Central memory CD4-positive, alpha-beta T cell (primary cell): ENCODE measurements around the gene IZUMO1.
"Not testable (repeated sequence)": the region's sequence is repeated elsewhere in the genome, so short reads cannot be mapped to it uniquely, and the experiment has no call there.

Source experiments
- DNase-seq: peaks from one replicate; pipeline ENCODE4 v3.0.0; 2022
- total RNA-seq, 3 experiments: gene quantifications; one replicate each; lab custom pipeline; 2026; lab: John Stamatoyannopoulos, UW

IZUMO1 gene
- 0 to 0.04 (median 0) reads per million in 3 experiments for total RNA-seq

DNA sequence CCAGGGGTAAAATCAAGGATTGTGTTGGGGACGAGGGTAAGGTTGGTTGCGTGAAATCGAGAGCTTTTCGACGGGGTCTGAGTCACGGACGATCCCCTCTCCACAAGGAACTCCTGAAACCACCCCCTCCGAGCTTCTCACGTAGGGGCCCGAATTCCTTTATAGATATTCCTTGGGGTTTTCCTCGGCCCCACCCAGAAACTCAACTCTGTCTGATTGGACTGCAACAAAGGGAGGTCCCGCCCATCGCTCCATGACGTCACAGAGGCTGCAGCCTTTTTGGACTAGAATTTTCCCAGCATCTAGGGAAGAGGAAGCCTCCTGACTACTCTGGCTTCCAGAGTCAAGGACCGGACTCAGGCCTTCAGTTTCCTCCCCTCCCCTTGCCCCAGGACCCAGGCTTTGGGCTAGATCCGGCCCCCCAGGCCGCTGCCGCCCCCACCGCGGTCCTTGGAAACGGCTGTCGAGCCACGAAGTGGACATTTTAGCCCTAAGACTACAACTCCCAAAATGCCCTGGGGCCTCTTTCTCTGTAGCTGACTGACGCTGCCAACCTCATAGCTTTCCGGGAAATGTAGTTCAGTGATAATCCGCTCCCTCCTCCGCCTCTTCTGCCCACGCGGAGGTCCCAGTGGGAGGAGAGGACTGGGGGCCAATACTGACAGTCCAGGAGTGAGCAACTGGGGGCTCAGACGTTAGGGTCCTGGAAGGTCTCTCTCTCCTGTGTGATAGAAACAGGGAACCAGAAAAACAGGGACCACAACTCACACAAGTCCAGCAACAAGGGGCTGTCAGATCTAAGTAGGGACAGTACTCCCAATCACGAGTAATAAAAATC is at the start of gene IZUMO1:
IZUMO1 (minus strand) TSS at position 172 of the 838 bp plus-strand sequence. CDS start 1,050 bp downstream, outside the sequence.
- peak; percentile 42 for DNase-seq

- no peak for DNase-seq
Measured at GRCh38 chr19:48795685-48796070, 49.0 kb upstream of the IZUMO1 start.

GRCh38 chr19:48795055-48795684 is 48.5 kb upstream of the IZUMO1 start:
- DNase-seq: peak; percentile 84

DNA sequence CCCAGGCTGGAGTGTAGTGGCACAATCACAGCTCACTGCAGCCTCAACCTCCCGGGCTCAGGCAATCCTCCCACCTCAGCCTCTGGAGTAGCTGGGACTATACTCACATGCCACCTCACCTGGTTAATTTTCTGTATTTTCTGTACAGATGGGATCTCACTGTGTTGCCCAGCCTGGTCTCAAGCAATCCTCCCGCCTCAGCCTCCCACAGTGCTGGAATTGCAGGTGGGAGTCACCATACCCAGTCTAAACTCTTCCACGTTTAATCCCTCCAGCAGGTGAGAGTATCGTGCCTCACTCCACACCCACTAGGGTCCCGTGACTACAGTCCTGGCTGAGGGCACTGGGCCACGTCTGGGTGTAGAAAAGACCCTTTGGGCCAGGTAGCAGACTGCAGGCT is 47.6 kb upstream of the IZUMO1 start:
- DNase-seq: no peak

DNA sequence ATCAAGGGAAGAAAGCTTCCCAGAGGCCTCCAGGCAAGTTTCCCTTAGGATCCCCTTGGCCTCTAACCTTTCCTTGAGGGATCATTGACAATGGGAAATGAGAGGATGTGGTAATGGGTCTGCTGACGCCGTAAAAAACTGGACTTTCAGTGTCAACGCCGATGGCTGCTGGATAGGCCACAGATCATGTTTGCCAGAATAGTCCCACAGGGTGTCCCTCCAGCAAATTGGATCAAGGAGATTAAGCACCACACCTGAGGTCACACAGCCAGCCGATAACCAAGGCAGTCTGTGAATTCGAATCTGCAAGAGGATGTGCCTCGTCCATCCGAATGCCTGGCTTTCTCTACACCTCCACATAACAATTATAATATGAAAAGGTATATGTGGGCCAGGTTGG is 46.6 kb upstream of the IZUMO1 start:
- DNase-seq: no peak

- DNase-seq: not testable (repeated sequence)
Measured at GRCh38 chr19:48787331-48787730, 40.6 kb upstream of the IZUMO1 start.

- not testable (repeated sequence) for DNase-seq
Measured at GRCh38 chr19:48786422-48786821, 39.7 kb upstream of the IZUMO1 start.

DNA sequence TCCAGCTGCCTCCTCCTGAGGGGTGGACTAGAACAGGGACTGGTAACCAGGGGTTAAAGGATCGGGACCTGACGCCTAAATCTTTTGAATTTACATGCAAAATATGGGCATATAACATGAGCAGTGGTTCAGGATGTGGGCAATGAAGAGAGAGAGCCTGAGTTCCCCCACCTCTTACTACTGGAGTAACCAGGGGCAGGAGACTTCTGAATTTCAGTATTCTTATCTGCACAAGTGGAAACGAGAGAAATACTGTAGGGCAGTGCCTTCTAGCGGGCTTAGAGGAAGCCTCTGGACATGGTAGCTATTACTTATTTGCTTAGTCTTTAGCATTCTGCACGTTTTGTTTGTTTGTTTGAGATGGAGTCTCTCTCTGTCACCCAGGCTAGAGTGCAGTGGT is 37.8 kb upstream of the IZUMO1 start:
- DNase-seq: no peak

GRCh38 chr19:48780631-48781391 is 34.1 kb upstream of the IZUMO1 start:
- no peak for DNase-seq

DNA sequence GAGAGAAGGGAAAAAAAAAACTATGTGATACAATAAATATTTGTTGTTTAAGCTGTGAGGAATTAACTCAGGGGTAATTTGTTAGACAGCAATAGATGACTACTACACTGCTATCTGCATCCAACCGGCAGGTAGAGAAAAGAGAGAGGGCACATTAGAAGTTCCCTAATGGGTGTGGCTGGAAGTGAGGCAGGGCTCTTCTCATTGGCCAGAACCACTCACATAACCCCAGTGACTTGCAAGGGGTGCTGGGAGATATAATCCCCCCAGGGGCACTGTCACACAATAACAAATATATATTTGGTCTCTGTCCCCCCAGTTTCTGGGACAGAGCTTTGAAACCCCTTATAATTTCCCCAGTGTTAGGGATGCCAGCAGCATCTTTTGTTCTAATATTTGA is 32.9 kb upstream of the IZUMO1 start:
- DNase-seq: no peak

- no peak for DNase-seq
Measured at GRCh38 chr19:48777720-48778119, 31.0 kb upstream of the IZUMO1 start.

- no peak for DNase-seq
Measured at GRCh38 chr19:48777139-48777538, 30.4 kb upstream of the IZUMO1 start.

DNA sequence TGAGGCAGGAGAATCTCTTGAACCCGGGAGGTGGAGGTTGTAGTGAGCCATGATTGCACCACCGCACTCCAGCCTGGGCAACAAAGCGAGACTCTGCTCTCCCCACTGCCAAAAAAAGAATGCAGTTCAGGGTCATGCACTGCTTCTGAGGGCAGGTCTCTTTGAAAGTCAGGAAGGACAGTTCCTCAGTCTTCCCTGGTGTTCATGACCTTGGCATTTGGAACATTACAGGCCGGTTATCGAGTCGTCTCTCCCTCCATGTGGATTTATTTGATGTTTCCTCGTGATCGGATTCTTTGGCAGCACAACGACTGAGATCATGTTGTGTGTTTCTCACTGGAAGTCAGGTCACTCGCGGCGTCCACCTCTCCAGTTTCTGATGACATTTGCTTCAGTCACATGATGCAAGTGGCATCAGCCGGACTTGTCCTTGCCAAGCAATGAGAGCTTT is 25.8 kb upstream of the IZUMO1 start:
- no peak for DNase-seq

DNA sequence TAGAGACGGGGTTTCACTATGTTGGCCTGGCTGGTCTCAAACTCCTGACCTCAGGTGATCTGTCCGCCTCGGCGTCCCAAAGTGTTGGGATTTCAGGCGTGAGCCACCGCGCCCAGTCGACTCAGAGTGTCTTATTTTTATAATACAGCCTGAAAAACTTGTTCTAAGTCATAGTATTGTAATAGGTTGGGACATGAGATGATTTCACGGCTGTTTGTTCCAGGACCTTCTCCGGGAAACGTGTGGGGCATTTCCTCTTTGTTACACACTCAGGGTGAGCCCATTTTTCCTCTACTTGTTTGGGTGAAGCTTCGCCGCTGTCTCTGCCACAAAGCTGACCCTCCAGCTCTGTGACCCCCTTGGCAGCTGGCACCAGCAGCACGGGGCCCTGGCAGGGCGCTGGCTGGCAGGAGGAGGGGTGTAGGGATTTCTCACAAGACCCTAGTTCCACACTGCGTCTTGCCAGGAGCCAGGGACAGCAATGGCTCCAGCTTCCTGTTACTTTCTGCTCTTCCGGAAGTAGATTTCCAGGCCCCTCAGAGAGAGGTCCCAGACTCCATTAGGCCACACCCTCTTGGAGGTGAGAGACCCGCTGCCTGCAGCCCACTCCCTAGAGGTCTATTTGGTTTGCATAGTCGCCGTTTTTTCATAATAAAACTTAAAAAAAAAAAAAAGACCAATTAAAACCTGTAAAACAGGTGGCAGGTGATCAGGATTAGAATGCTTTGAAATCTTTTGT is 24.2 kb upstream of the IZUMO1 start:
- no peak for DNase-seq

DNA sequence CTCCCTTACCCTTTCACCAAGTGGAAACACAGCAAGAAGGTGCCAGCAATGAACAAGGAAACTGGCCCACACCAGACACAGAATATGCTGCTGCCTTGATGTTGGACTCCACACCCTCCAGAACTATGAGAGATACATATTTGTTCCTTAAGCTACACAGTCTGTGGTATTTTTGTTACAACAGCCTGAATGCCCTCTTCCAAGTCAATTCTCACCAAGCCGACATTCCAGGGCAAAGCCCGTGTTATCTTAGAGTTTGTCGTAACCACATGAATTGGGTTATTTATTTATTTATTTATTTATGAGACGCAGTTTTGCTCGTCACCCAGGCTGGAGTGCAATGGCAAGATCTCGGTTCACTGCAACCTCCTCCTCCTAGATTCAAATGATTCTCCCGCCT is 23.6 kb upstream of the IZUMO1 start:
- DNase-seq: no peak

DNA sequence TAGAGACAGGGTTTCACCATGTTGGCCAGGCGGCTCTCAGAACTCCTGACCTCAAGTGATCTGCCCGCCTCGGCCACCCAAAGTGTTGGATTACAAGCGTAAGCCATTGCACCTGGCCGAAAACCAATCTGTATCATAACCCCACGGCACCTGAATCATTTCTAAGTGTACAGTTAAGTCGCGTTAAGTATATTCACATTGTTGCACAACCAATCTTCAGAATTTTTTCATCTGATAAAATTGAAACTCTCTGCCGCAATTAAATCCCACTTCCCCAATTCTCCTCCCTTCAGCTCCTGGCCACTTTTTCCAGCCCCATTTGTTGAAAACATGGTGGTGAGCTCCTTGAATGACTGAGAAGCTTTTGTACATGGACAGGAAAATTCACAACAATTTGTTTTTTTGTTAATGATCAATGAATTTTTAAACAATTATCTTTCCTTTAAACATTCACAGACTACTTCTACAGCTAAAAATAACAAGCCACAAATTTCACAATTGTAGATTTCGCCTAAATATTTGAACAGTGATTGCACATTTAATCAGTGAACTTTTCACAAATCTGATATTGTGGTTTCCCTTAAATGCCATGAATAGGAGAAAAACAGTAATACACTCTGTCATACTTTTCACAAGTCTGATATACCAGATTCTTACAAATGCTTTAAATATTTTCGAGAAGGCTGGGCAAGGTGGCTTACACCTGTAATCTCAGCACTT is 22.4 kb upstream of the IZUMO1 start:
- DNase-seq: no peak

DNA sequence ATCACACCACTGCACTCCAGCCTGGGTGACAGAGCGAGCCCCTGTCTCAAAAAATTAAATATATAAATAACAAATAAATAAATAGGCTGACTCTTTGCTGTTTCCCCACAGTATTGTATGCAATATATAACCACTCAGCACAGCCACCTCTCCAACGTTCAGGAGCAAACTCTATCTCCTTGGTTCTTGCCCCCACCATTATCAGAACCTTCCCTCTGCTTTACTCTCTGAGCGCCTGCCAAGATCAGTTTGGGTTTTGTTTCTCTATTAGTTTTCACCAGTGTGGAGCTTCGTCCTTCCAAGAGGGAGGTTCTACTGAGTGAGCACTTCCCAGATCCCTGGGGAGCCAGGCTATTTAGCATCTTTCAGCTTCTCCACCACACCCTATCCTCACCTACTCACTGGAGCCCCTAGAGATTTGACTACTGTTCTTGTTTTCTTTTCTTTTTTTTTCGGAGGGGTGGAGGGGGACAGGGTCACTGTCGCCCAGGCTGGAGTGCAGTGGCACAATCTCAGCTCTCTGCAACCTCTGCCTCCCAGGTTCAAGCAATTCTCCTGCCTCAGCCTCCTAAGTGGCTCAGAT is 21.6 kb upstream of the IZUMO1 start:
- not testable (repeated sequence) for DNase-seq

GRCh38 chr19:48765816-48766215 is 19.1 kb upstream of the IZUMO1 start:
- DNase-seq: not testable (repeated sequence)

DNA sequence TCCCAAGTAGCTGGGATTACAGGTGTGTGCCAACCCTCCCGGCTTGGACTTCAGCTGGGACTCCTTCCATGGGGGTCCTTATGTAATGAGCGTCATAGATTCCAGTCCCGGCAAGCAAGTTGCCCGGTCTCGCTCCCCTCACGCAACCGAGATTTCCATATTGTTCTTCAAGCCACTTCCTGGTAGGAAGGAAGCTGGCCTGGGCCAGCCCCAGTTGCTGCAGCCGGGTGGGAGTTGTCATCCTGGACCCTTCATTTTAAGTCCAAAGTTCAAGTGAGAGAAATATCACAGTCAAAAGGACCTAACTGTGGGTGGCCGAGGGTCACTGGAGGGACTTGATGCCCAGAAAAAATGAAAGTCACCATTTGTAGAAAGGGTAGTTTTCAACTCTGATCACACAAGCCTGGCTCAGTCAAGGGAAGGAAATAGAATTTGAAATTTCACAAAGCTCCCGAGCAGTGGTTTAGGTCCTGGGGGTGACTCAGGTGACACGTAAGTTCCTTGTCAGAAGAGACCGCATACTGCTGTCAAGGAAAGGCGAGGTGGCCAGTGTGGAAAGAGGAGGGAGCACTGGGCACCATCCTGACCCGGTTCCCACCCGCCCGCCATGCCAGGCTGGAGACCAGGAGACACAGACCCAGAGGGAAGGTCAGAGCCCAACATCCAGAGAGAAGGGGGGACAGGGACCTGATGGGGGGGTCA is 13.9 kb upstream of the IZUMO1 start:
- DNase-seq: no peak

DNA sequence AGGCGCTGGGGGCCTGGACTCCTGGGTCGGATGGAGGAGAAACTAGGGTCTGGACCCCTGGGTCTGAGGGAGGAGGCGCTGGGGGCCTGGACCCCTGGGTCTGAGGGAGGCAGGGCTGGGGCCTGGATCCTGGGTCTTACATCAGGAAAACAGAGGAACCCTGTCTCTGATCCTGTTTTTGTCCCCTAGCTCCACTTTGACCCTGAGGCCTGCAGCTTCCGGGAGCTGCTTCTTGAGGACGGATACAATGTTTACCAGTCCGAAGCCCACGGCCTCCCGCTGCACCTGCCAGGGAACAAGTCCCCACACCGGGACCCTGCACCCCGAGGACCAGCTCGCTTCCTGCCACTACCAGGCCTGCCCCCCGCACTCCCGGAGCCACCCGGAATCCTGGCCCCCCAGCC is 11.0 kb upstream of the IZUMO1 start:
- no peak for DNase-seq
